Stimulated activated CD8-positive, alpha-beta memory T cell treated with anti-CD3 and anti-CD28 coated beads, Interleukin-15, amount 100 ng/mL, for 48 hours (primary cell): ENCODE data around the gene LITAF.
A peak's percentile ranks its signal among the peaks of the same experiment; 100 is the strongest.

ENCODE experiments used
- DNase-seq, 2 donors: peaks; one replicate each; pipeline ENCODE4 v3.0.0-alpha.2; 2020; ENCODE audit warnings: low read depth in 2 of 2

The LITAF gene

GRCh38 chr16:11586856-11587642, at the start of gene LITAF:
Gene LITAF (minus strand): TSS chr16:11586919. CDS start chr16:11556730, 30,189 bp downstream.
- peak; percentile 52 to 53 for DNase-seq

- no peak for DNase-seq
Measured at GRCh38 chr16:11636172-11636721, 49.5 kb upstream of the LITAF start.

GRCh38 chr16:11635679-11636171, 49.0 kb upstream of the LITAF start:
- DNase-seq: no peak

- DNase-seq: no peak
Measured at GRCh38 chr16:11635113-11635652, 48.5 kb upstream of the LITAF start.

GRCh38 chr16:11634312-11634711, 47.6 kb upstream of the LITAF start:
- no peak for DNase-seq

- DNase-seq: no peak
Measured at GRCh38 chr16:11633113-11633512, 46.4 kb upstream of the LITAF start.

GRCh38 chr16:11632455-11632939, 45.8 kb upstream of the LITAF start:
- DNase-seq: no peak

GRCh38 chr16:11631214-11631613, 44.5 kb upstream of the LITAF start:
- no peak for DNase-seq

- DNase-seq: no peak
Measured at GRCh38 chr16:11630768-11631056, 44.0 kb upstream of the LITAF start.

- no peak for DNase-seq
Measured at GRCh38 chr16:11630046-11630767, 43.5 kb upstream of the LITAF start.

GRCh38 chr16:11629071-11630030, 42.6 kb upstream of the LITAF start:
- no peak for DNase-seq

GRCh38 chr16:11627822-11628457, 41.2 kb upstream of the LITAF start:
- no peak for DNase-seq

- no peak for DNase-seq
Measured at GRCh38 chr16:11627292-11627663, 40.6 kb upstream of the LITAF start.

GRCh38 chr16:11626657-11627291, 40.1 kb upstream of the LITAF start:
- DNase-seq: no peak

- DNase-seq: no peak
Measured at GRCh38 chr16:11625769-11626168, 39.0 kb upstream of the LITAF start.

- no peak for DNase-seq
Measured at GRCh38 chr16:11624636-11625607, 38.2 kb upstream of the LITAF start.

- DNase-seq: no peak
Measured at GRCh38 chr16:11624205-11624604, 37.5 kb upstream of the LITAF start.

- DNase-seq: peak in 1 of 2 donors; percentile 28
Measured at GRCh38 chr16:11621920-11622651, 35.4 kb upstream of the LITAF start.
